Measurements from ENCODE around the gene VWA3B. TPM values are rescaled to one million over a fixed set of nuclear protein-coding genes. Genes with fewer than 3 reads are reported as not detected.
"Not testable (repeated sequence)": the region's sequence is repeated elsewhere in the genome, so short reads cannot be mapped to it uniquely, and the experiment has no call there.

The VWA3B gene
- not detected in 2 replicates for total RNA-seq (2014; rRNA removed; shearing (Covaris generic))

GRCh38 chr2:98086491-98087446, at the start of gene VWA3B:
Gene VWA3B (plus strand): TSS chr2:98087167. CDS start chr2:98093093, 5,926 bp downstream.
- DNase-seq (ENCODE audit: low spot score), result peak; percentile 13

- DNase-seq (ENCODE audit: low spot score), result no peak
These were observed 49.8 kb upstream of the VWA3B start for GRCh38 chr2:98037206-98037605.

- DNase-seq (ENCODE audit: low spot score), result no peak
These were observed 49.2 kb upstream of the VWA3B start for GRCh38 chr2:98037666-98038336.

GRCh38 chr2:98039085-98039756, 47.7 kb upstream of the VWA3B start:
- no peak for DNase-seq (ENCODE audit: low spot score)

GRCh38 chr2:98040331-98040939, 46.5 kb upstream of the VWA3B start:
- DNase-seq (ENCODE audit: low spot score), result no peak

- DNase-seq (ENCODE audit: low spot score), result no peak
These were observed 43.9 kb upstream of the VWA3B start for GRCh38 chr2:98043101-98043500.

GRCh38 chr2:98044730-98045129, 42.2 kb upstream of the VWA3B start:
- not testable (repeated sequence) for DNase-seq (ENCODE audit: low spot score)

GRCh38 chr2:98050070-98050469, 36.9 kb upstream of the VWA3B start:
- DNase-seq (ENCODE audit: low spot score), result no peak

GRCh38 chr2:98058191-98058975, 28.6 kb upstream of the VWA3B start:
- DNase-seq (ENCODE audit: low spot score), result no peak

GRCh38 chr2:98060277-98060676, 26.7 kb upstream of the VWA3B start:
- DNase-seq (ENCODE audit: low spot score), result no peak

- no peak for DNase-seq (ENCODE audit: low spot score)
These were observed 23.6 kb upstream of the VWA3B start for GRCh38 chr2:98063291-98063854.

- no peak for DNase-seq (ENCODE audit: low spot score)
These were observed 21.2 kb upstream of the VWA3B start for GRCh38 chr2:98065808-98066207.

- no peak for DNase-seq (ENCODE audit: low spot score)
These were observed 19.8 kb upstream of the VWA3B start for GRCh38 chr2:98067160-98067559.

GRCh38 chr2:98070081-98070480, 16.9 kb upstream of the VWA3B start:
- no peak for DNase-seq (ENCODE audit: low spot score)

- no peak for DNase-seq (ENCODE audit: low spot score)
These were observed 14.5 kb upstream of the VWA3B start for GRCh38 chr2:98072442-98072841.

- no peak for DNase-seq (ENCODE audit: low spot score)
These were observed 8.3 kb upstream of the VWA3B start for GRCh38 chr2:98078701-98079100.

GRCh38 chr2:98084151-98084868, 2.7 kb upstream of the VWA3B start:
- no peak for DNase-seq (ENCODE audit: low spot score)

GRCh38 chr2:98084869-98085238, 2.1 kb upstream of the VWA3B start:
- no peak for DNase-seq (ENCODE audit: low spot score)

- no peak for DNase-seq (ENCODE audit: low spot score)
These were observed 1.3 kb upstream of the VWA3B start for GRCh38 chr2:98085649-98086048.

- DNase-seq (ENCODE audit: low spot score), result no peak
These were observed 567 bp downstream of the VWA3B start for GRCh38 chr2:98087447-98088020.
